Breast epithelium (tissue), 4 donors: Measurements from ENCODE around the gene NDST1. TPM values are rescaled to one million over a fixed set of nuclear protein-coding genes. Genes with fewer than 3 reads are reported as not detected.
A peak's percentile ranks its signal among the peaks of the same experiment; 100 is the strongest.

ENCODE experiments used
- DNase-seq, 2 donors: peaks; one replicate each; pipeline ENCODE4 v3.0.0-alpha.2; 2019; ENCODE audit warnings: low spot score in 2 of 2
- H3K27ac ChIP-seq, 2 donors: fragments of 200-600 bp; sonication (generic) in 1 of 2; one replicate each; pipeline ENCODE4 v1.5.1; 2016 to 2019; ENCODE audit warnings: mild to moderate bottlenecking in 1 of 2
- H3K27me3 ChIP-seq, 2 donors: fragments of 200-600 bp; sonication (generic) in 1 of 2; one replicate each; pipeline versions ENCODE4 v1.5.1 to v1.6.0; 2017 to 2019; ENCODE audit warnings: control low read depth in 1 of 2, mild to moderate bottlenecking in 1 of 2
- H3K36me3 ChIP-seq: fragments of 200-600 bp; one replicate; pipeline ENCODE4 v1.5.1; 2019
- H3K4me1 ChIP-seq, 2 donors: fragments of 200-600 bp; sonication (generic); one replicate each; pipeline ENCODE4 v1.5.1; 2016 to 2019; ENCODE audit warnings: control low read depth in 1 of 2
- H3K4me3 ChIP-seq, 3 donors: fragments of 200-600 bp; sonication (generic); 1 replicate in 2 of 3; 2 replicates in 1 of 3; pipeline ENCODE4 v1.5.1; 2016 to 2019; ENCODE audit warnings: mild to moderate bottlenecking in 3 of 3, moderate library complexity in 2 of 3
- H3K9me3 ChIP-seq, 2 donors: fragments of 200-600 bp; sonication (generic) in 1 of 2; one replicate each; pipeline ENCODE4 v1.5.1; 2016 to 2019; ENCODE audit warnings: control low read depth in 1 of 2
- CTCF ChIP-seq, 3 donors: fragments of 450-650 bp; IDR thresholded peaks; one replicate each; pipeline ENCODE4 v1.5.1; 2016 to 2017; ENCODE audit warnings: antibody characterized with exemption in 3 of 3, mild to moderate bottlenecking in 3 of 3, moderate library complexity in 3 of 3
- POLR2A ChIP-seq: fragments of 450-650 bp; IDR thresholded peaks from one replicate; pipeline ENCODE4 v1.6.1; 2016; ENCODE audit warnings: antibody characterized with exemption, mild to moderate bottlenecking, moderate library complexity
- POLR2AphosphoS5 ChIP-seq, 3 donors: sonication (generic); formaldehyde crosslinking; IDR thresholded peaks; one replicate each; pipeline ENCODE4 v1.6.1; 2017; ENCODE audit warnings: antibody characterized with exemption in 3 of 3
- intact Hi-C: fragments of 100-400 bp; cut with DNase I; formaldehyde crosslinking; loops from one replicate; pipeline ENCODE4 v1.15.1; 2023; ENCODE audit warnings: low total_unique reads
- total RNA-seq, 3 donors: library from RNA; depleted of rRNA; stranded (reverse); fragments of >200 nt; gene quantifications; one replicate each; pipeline ENCODE4 v1.1.0, GENCODE V29; 2016

NDST1 gene
- total RNA-seq, 3 donors from 2014 or later = 46.7 to 92.3 (median 74.1) TPM

GRCh38 chr5:150544611-150545219, 36.8 kb downstream of the NDST1 start:
- peak in 1 of 2 donors; percentile 72 for DNase-seq
- Histone ChIP-seq H3K27me3 (no peaks in the 10 kb centered on the region), H3K4me3 (no peak overlapping the region), H3K9me3 (no peaks in the 10 kb centered on the region), H3K27ac (peak overlapping the region; percentile 1 to 16), H3K4me1 (no peaks in the 10 kb centered on the region), H3K36me3 (peaks cover 5% of the 10 kb centered on the region)
- intact Hi-C loops = no loop called here
- TF ChIP-seq CTCF (IDR thresholded peaks at IDR 0.05) (peak; percentile 44 to 75 (median 59)), POLR2AphosphoS5 (IDR thresholded peaks at IDR 0.05) (no peak), POLR2A (no peak)

- H3K27me3 ChIP-seq = no peaks in the 10 kb centered on the region
- no peak overlapping the region for H3K4me3 ChIP-seq
- H3K4me1 ChIP-seq = no peaks in the 10 kb centered on the region
- intact Hi-C loops = no loop called here
- no peak for DNase-seq
- TF ChIP-seq CTCF (IDR thresholded peaks at IDR 0.05) (no peak), POLR2AphosphoS5 (IDR thresholded peaks at IDR 0.05) (no peak), POLR2A (no peak)
- no peaks in the 10 kb centered on the region for H3K9me3 ChIP-seq
- H3K36me3 ChIP-seq = peaks cover under 1% of the 10 kb centered on the region
- no peak overlapping the region for H3K27ac ChIP-seq
Measured at GRCh38 chr5:150545246-150545645, 37.3 kb downstream of the NDST1 start.

- intact Hi-C loops = no loop called here
- Histone ChIP-seq H3K27ac (no peak overlapping the region), H3K4me3 (no peak overlapping the region), H3K27me3 (no peaks in the 10 kb centered on the region), H3K9me3 (no peaks in the 10 kb centered on the region), H3K36me3 (no peaks in the 10 kb centered on the region), H3K4me1 (no peaks in the 10 kb centered on the region)
- no peak for DNase-seq
- TF ChIP-seq POLR2AphosphoS5 (IDR thresholded peaks at IDR 0.05) (no peak), CTCF (IDR thresholded peaks at IDR 0.05) (no peak), POLR2A (no peak)
Measured at GRCh38 chr5:150548123-150548522, 40.2 kb downstream of the NDST1 start.

- Histone ChIP-seq H3K27me3 (no peaks in the 10 kb centered on the region), H3K9me3 (no peaks in the 10 kb centered on the region), H3K36me3 (no peaks in the 10 kb centered on the region), H3K4me1 (no peaks in the 10 kb centered on the region), H3K4me3 (no peak overlapping the region), H3K27ac (no peak overlapping the region)
- TF ChIP-seq CTCF (IDR thresholded peaks at IDR 0.05) (no peak), POLR2A (no peak), POLR2AphosphoS5 (IDR thresholded peaks at IDR 0.05) (no peak)
- DNase-seq = no peak
- intact Hi-C loops = no loop called here
Measured at GRCh38 chr5:150549735-150550134, 41.8 kb downstream of the NDST1 start.

GRCh38 chr5:150550286-150550685, 42.4 kb downstream of the NDST1 start:
- Histone ChIP-seq H3K4me3 (no peak overlapping the region), H3K4me1 (no peaks in the 10 kb centered on the region), H3K36me3 (no peaks in the 10 kb centered on the region), H3K9me3 (no peaks in the 10 kb centered on the region), H3K27me3 (no peaks in the 10 kb centered on the region), H3K27ac (no peak overlapping the region)
- intact Hi-C loops = no loop called here
- TF ChIP-seq POLR2A = no peak
- no peak for TF ChIP-seq CTCF (IDR thresholded peaks at IDR 0.05)
- no peak for TF ChIP-seq POLR2AphosphoS5 (IDR thresholded peaks at IDR 0.05)
- DNase-seq = no peak
